HepG2 (cell line): ENCODE measurements around the gene NOL12. TPM values are rescaled to one million over a fixed set of nuclear protein-coding genes. Genes with fewer than 3 reads are reported as not detected.
A peak's percentile ranks its signal among the peaks of the same experiment; 100 is the strongest.

Experiments
- FIP1L1 ChIP-seq: fragments of 200-400 bp; formaldehyde crosslinking; IDR thresholded peaks from 2 replicates; pipeline ENCODE4 v1.6.1; 2018; ENCODE audit warnings: low read depth, mild to moderate bottlenecking, low read length, moderate library complexity, borderline replicate concordance; ENCODE audit not compliant: insufficient read depth
- KDM1A ChIP-seq: IDR thresholded peaks from 2 replicates; pipeline ENCODE4 v1.6.1; 2016; ENCODE audit warnings: missing compliant biosample characterization
- MYC ChIP-seq: sonication (generic); formaldehyde crosslinking; IDR thresholded peaks from 2 replicates; pipeline ENCODE4 v1.9.0; 2021; ENCODE audit warnings: missing genetic modification reagents, borderline replicate concordance
- PITX1 ChIP-seq: sonication (generic); formaldehyde crosslinking; IDR thresholded peaks from 2 replicates; pipeline ENCODE4 v1.5.1; 2020; ENCODE audit warnings: mild to moderate bottlenecking, missing genetic modification reagents
- ZFP62 ChIP-seq: sonication (generic); formaldehyde crosslinking; IDR thresholded peaks from 2 replicates; pipeline ENCODE4 v1.4.0; 2020; ENCODE audit warnings: missing genetic modification reagents
- ZNF790 ChIP-seq: sonication (generic); formaldehyde crosslinking; IDR thresholded peaks from 2 replicates; pipeline ENCODE4 v1.8.0; 2022; ENCODE audit warnings: missing genetic modification reagents, mild to moderate bottlenecking, borderline replicate concordance
- ZSCAN9 ChIP-seq: IDR thresholded peaks from 2 replicates; pipeline ENCODE4 v1.6.1; 2016; ENCODE audit warnings: borderline replicate concordance
- polyA plus RNA-seq, 8 experiments: library from polyadenylated mRNA; depleted of rRNA in 3 of 8; stranded (reverse) in 7 of 8; unstranded in 1 of 8; fragments of >200 nt; fragmentation: Illumina TruSeq in 4 of 8; extraction: Trizol in 4 of 8; gene quantifications; 2 replicates each; pipeline versions ENCODE4 v1.2.1 to v1.2.3, GENCODE V29; 2011 to 2016; ENCODE audit warnings: low read depth in 4 of 8, missing spikeins in 1 of 8, mixed read lengths in 1 of 8; ENCODE audit not compliant: insufficient read depth in 1 of 8
- total RNA-seq, 5 experiments: library from RNA; depleted of rRNA; stranded (reverse); fragments of >200 nt; fragmentation: Illumina TruSeq; extraction: Trizol; gene quantifications; 2 replicates each; pipeline ENCODE4 v1.2.3, GENCODE V29; 2016; ENCODE audit warnings: low read depth in 1 of 5
- TF ChIP-seq, protein P1 (sequence below): sonication (generic); formaldehyde crosslinking; IDR thresholded peaks from 2 replicates; pipeline ENCODE4 v1.4.0; 2020; ENCODE audit warnings: missing genetic modification reagents, borderline replicate concordance
- TF ChIP-seq, protein P2 (sequence below): sonication (generic); formaldehyde crosslinking; conservative IDR thresholded peaks from 2 replicates; pipeline ENCODE4 v1.4.0; 2020; ENCODE audit warnings: mild to moderate bottlenecking, missing genetic modification reagents, moderate library complexity
- TF ChIP-seq, protein P3 (sequence below): IDR thresholded peaks from 2 replicates; pipeline ENCODE4 v1.4.0; 2020; ENCODE audit warnings: mild to moderate bottlenecking, missing genetic modification reagents

Gene NOL12
- total and polyA plus RNA-seq, 2 of the 13 experiments (the other 11 are each of a cell fraction or from before 2014, with no cell fraction given): 14.3 to 31.4 TPM

DNA sequence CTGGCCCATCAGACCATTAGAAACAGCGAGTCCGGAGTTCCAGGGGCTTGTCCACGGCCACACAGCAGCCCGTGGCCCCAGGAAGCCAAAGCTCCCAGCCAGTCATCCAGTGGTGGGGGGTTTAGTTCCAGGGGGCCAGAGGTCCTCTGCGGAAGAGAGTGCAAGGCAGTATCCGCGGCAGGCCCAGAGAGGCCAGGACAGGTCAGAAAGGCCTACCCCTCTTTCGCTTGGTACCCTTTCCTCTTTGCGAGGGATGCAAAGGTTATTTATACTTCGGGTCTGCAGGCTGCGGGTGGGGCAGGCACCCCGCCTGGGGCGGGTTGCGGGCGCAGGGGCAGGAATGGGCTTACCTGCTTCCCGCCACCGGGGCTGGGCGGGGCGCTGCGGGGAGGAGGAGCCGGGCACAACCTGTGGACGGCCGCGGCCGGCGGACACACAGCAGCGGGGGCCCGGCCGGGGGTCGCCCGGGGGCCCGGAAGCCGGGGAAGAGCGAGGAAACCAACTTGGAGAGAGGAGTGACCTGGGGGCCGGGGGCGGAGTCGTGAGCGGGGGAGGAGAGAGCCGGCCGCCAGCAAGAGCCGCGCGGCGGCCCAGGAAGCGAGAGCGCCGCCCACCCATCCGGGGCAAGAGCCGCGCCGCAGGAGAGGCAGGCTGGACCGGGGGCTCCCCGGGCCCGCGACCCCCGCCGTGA lies 46.9 kb upstream of the NOL12 start, which contains the start of gene SH3BP1 (continued):
- TF ChIP-seq, protein P1, sequence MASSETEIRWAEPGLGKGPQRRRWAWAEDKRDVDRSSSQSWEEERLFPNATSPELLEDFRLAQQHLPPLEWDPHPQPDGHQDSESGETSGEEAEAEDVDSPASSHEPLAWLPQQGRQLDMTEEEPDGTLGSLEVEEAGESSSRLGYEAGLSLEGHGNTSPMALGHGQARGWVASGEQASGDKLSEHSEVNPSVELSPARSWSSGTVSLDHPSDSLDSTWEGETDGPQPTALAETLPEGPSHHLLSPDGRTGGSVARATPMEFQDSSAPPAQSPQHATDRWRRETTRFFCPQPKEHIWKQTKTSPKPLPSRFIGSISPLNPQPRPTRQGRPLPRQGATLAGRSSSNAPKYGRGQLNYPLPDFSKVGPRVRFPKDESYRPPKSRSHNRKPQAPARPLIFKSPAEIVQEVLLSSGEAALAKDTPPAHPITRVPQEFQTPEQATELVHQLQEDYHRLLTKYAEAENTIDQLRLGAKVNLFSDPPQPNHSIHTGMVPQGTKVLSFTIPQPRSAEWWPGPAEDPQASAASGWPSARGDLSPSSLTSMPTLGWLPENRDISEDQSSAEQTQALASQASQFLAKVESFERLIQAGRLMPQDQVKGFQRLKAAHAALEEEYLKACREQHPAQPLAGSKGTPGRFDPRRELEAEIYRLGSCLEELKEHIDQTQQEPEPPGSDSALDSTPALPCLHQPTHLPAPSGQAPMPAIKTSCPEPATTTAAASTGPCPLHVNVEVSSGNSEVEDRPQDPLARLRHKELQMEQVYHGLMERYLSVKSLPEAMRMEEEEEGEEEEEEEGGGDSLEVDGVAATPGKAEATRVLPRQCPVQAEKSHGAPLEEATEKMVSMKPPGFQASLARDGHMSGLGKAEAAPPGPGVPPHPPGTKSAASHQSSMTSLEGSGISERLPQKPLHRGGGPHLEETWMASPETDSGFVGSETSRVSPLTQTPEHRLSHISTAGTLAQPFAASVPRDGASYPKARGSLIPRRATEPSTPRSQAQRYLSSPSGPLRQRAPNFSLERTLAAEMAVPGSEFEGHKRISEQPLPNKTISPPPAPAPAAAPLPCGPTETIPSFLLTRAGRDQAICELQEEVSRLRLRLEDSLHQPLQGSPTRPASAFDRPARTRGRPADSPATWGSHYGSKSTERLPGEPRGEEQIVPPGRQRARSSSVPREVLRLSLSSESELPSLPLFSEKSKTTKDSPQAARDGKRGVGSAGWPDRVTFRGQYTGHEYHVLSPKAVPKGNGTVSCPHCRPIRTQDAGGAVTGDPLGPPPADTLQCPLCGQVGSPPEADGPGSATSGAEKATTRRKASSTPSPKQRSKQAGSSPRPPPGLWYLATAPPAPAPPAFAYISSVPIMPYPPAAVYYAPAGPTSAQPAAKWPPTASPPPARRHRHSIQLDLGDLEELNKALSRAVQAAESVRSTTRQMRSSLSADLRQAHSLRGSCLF (CRISPR knock-in tag): no peak
- TF ChIP-seq ZNF790 (CRISPR knock-in tag): 0 out of 2 replicates have a peak, but pooled peaks have one; percentile 14
- no peak for TF ChIP-seq MYC (CRISPR knock-in tag)
- TF ChIP-seq, protein P2, sequence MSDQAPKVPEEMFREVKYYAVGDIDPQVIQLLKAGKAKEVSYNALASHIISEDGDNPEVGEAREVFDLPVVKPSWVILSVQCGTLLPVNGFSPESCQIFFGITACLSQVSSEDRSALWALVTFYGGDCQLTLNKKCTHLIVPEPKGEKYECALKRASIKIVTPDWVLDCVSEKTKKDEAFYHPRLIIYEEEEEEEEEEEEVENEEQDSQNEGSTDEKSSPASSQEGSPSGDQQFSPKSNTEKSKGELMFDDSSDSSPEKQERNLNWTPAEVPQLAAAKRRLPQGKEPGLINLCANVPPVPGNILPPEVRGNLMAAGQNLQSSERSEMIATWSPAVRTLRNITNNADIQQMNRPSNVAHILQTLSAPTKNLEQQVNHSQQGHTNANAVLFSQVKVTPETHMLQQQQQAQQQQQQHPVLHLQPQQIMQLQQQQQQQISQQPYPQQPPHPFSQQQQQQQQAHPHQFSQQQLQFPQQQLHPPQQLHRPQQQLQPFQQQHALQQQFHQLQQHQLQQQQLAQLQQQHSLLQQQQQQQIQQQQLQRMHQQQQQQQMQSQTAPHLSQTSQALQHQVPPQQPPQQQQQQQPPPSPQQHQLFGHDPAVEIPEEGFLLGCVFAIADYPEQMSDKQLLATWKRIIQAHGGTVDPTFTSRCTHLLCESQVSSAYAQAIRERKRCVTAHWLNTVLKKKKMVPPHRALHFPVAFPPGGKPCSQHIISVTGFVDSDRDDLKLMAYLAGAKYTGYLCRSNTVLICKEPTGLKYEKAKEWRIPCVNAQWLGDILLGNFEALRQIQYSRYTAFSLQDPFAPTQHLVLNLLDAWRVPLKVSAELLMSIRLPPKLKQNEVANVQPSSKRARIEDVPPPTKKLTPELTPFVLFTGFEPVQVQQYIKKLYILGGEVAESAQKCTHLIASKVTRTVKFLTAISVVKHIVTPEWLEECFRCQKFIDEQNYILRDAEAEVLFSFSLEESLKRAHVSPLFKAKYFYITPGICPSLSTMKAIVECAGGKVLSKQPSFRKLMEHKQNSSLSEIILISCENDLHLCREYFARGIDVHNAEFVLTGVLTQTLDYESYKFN (CRISPR knock-in tag): peak; percentile 58
- TF ChIP-seq, protein P3, sequence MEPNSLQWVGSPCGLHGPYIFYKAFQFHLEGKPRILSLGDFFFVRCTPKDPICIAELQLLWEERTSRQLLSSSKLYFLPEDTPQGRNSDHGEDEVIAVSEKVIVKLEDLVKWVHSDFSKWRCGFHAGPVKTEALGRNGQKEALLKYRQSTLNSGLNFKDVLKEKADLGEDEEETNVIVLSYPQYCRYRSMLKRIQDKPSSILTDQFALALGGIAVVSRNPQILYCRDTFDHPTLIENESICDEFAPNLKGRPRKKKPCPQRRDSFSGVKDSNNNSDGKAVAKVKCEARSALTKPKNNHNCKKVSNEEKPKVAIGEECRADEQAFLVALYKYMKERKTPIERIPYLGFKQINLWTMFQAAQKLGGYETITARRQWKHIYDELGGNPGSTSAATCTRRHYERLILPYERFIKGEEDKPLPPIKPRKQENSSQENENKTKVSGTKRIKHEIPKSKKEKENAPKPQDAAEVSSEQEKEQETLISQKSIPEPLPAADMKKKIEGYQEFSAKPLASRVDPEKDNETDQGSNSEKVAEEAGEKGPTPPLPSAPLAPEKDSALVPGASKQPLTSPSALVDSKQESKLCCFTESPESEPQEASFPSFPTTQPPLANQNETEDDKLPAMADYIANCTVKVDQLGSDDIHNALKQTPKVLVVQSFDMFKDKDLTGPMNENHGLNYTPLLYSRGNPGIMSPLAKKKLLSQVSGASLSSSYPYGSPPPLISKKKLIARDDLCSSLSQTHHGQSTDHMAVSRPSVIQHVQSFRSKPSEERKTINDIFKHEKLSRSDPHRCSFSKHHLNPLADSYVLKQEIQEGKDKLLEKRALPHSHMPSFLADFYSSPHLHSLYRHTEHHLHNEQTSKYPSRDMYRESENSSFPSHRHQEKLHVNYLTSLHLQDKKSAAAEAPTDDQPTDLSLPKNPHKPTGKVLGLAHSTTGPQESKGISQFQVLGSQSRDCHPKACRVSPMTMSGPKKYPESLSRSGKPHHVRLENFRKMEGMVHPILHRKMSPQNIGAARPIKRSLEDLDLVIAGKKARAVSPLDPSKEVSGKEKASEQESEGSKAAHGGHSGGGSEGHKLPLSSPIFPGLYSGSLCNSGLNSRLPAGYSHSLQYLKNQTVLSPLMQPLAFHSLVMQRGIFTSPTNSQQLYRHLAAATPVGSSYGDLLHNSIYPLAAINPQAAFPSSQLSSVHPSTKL (CRISPR knock-in tag): 0 out of 2 replicates have a peak, but pooled peaks have one; percentile 12
- no peak for TF ChIP-seq FIP1L1
- TF ChIP-seq ZSCAN9 (CRISPR knock-in tag): no peak
- no peak for TF ChIP-seq ZFP62 (CRISPR knock-in tag)
- no peak for TF ChIP-seq PITX1
- no peak for TF ChIP-seq KDM1A (CRISPR knock-in tag)
